CD14-positive monocyte (primary cell): ENCODE data around the gene KLF13. TPM values are rescaled to one million over a fixed set of nuclear protein-coding genes. Genes with fewer than 3 reads are reported as not detected.

Experiments used
- DNase-seq, 3 donors: peaks; one replicate each; pipeline ENCODE4 v3.0.0-alpha.2; 2011 to 2022
- H2AFZ ChIP-seq: 2 replicates; pipeline ENCODE4 v1.6.0; 2012; ENCODE audit warnings: mild to moderate bottlenecking, low read depth, low read length, inconsistent platforms; ENCODE audit not compliant: insufficient read depth, poor library complexity, severe bottlenecking
- H3K27ac ChIP-seq, 2 donors: 1 replicate in 1 of 2; 2 replicates in 1 of 2; pipeline ENCODE4 v1.5.1; 2012 to 2013; ENCODE audit warnings: low read length in 2 of 2, control low read depth in 1 of 2, inconsistent platforms in 1 of 2, low read depth in 1 of 2, mild to moderate bottlenecking in 1 of 2
- H3K27me3 ChIP-seq, 2 donors: one replicate each; pipeline versions ENCODE4 v1.6.0 to v1.6.1; 2011 to 2013; ENCODE audit warnings: low read length in 2 of 2; ENCODE audit not compliant: control insufficient read depth in 2 of 2, insufficient read depth in 2 of 2
- H3K36me3 ChIP-seq, 2 donors: replicated peaks in 1 of 2; 1 replicate in 1 of 2; 2 replicates in 1 of 2; pipeline versions ENCODE4 v1.5.1 to v1.6.1; 2012 to 2013; ENCODE audit warnings: low read length in 2 of 2, control low read depth in 1 of 2, inconsistent platforms in 1 of 2, mild to moderate bottlenecking in 1 of 2; ENCODE audit not compliant: insufficient read depth in 2 of 2, control insufficient read depth in 1 of 2
- H3K4me1 ChIP-seq, 2 donors: 1 replicate in 1 of 2; 2 replicates in 1 of 2; pipeline versions ENCODE4 v1.5.1 to v1.6.1; 2012 to 2013; ENCODE audit warnings: low read length in 2 of 2, control low read depth in 1 of 2, inconsistent platforms in 1 of 2, mild to moderate bottlenecking in 1 of 2, moderate library complexity in 1 of 2; ENCODE audit not compliant: insufficient read depth in 2 of 2, control insufficient read depth in 1 of 2
- H3K4me2 ChIP-seq: replicated peaks from 2 replicates; pipeline ENCODE3; 2012; ENCODE audit warnings: low read length, moderate library complexity, mild to moderate bottlenecking; ENCODE audit not compliant: poor library complexity, severe bottlenecking; ENCODE audit errors: extremely low read depth
- H3K4me3 ChIP-seq, 3 experiments: fragments of 200-600 bp in 1 of 3; sonication (generic) in 1 of 3; replicated peaks in 1 of 3; 1 replicate in 2 of 3; 2 replicates in 1 of 3; pipeline ENCODE4 v1.5.1; 2011 to 2013; ENCODE audit warnings: low read length in 3 of 3, mild to moderate bottlenecking in 3 of 3, control low read depth in 2 of 3, low read depth in 2 of 3, inconsistent platforms in 1 of 3, moderate library complexity in 1 of 3
- H3K79me2 ChIP-seq: 2 replicates; pipeline ENCODE4 v1.6.0; 2012; ENCODE audit warnings: mild to moderate bottlenecking, control low read depth, inconsistent platforms, low read length, moderate library complexity; ENCODE audit not compliant: insufficient read depth
- H3K9ac ChIP-seq: 2 replicates; pipeline ENCODE4 v1.6.0; 2017; ENCODE audit warnings: low read length, mild to moderate bottlenecking; ENCODE audit not compliant: insufficient read depth, poor library complexity, severe bottlenecking
- H3K9me3 ChIP-seq, 2 donors: replicated peaks in 1 of 2; 1 replicate in 1 of 2; 2 replicates in 1 of 2; pipeline versions ENCODE4 v1.5.1 to v1.6.1; 2012 to 2013; ENCODE audit warnings: low read length in 2 of 2, control low read depth in 1 of 2; ENCODE audit not compliant: control insufficient read depth in 1 of 2, insufficient read depth in 1 of 2
- H4K20me1 ChIP-seq: 2 replicates; pipeline ENCODE4 v1.6.0; 2012; ENCODE audit warnings: mild to moderate bottlenecking, low read length, control low read depth, moderate library complexity; ENCODE audit not compliant: insufficient read depth
- H3K27ac Mint-ChIP-seq, 7 donors: one replicate each; pipeline ENCODE4 v1.8.0; 2020; ENCODE audit warnings: mild to moderate bottlenecking in 7 of 7, mixed read lengths in 7 of 7, moderate library complexity in 6 of 7, inconsistent platforms in 2 of 7
- H3K27me3 Mint-ChIP-seq, 3 donors: one replicate each; pipeline ENCODE4 v1.8.0; 2021 to 2022; ENCODE audit warnings: low read depth in 3 of 3, mild to moderate bottlenecking in 3 of 3, mixed read lengths in 3 of 3, moderate library complexity in 3 of 3, inconsistent platforms in 1 of 3
- H3K36me3 Mint-ChIP-seq, 2 donors: one replicate each; pipeline ENCODE4 v1.8.0; 2020; ENCODE audit warnings: mixed read lengths in 2 of 2, inconsistent platforms in 1 of 2, mild to moderate bottlenecking in 1 of 2
- H3K4me1 Mint-ChIP-seq: one replicate; pipeline ENCODE4 v1.8.0; 2020; ENCODE audit warnings: mild to moderate bottlenecking, mixed read lengths
- H3K4me3 Mint-ChIP-seq, 2 donors: one replicate each; pipeline ENCODE4 v1.8.0; 2020; ENCODE audit warnings: mild to moderate bottlenecking in 2 of 2, mixed read lengths in 2 of 2, moderate library complexity in 1 of 2
- H3K9me3 Mint-ChIP-seq, 7 donors: one replicate each; pipeline ENCODE4 v1.8.0; 2020 to 2022; ENCODE audit warnings: mixed read lengths in 7 of 7, mild to moderate bottlenecking in 6 of 7, moderate library complexity in 6 of 7, inconsistent platforms in 2 of 7
- CTCF ChIP-seq: fragments of 200-600 bp; IDR thresholded peaks from one replicate; pipeline ENCODE4 v1.8.0; 2022; ENCODE audit warnings: antibody characterized with exemption, mild to moderate bottlenecking
- WGBS: methylation state at CpG from one replicate; pipeline ENCODE4 v1.1.5; 2013; ENCODE audit warnings: missing lambda C conversion rate; ENCODE audit not compliant: insufficient coverage; 5-methylcytosine and 5-hydroxymethylcytosine counted together
- intact Hi-C, 2 donors: fragments of 100-400 bp; cut with micrococcal nuclease; formaldehyde crosslinking; loops; one replicate each; pipeline versions ENCODE4 v1.15.0 to v1.15.1; 2023
- polyA plus RNA-seq, 3 donors: library from polyadenylated mRNA; depleted of rRNA in 1 of 3; unstranded in 2 of 3; stranded (reverse) in 1 of 3; fragments of 300-500 nt in 2 of 3; fragments of >200 nt in 1 of 3; fragmentation: Illumina TruSeq in 2 of 3; gene quantifications; 1 replicate in 2 of 3; 2 replicates in 1 of 3; pipeline ENCODE4 v1.2.3, GENCODE V29; 2012 to 2021

Gene KLF13
- polyA plus RNA-seq, 3 donors = 22.5 to 121 (median 28.0) TPM

DNA sequence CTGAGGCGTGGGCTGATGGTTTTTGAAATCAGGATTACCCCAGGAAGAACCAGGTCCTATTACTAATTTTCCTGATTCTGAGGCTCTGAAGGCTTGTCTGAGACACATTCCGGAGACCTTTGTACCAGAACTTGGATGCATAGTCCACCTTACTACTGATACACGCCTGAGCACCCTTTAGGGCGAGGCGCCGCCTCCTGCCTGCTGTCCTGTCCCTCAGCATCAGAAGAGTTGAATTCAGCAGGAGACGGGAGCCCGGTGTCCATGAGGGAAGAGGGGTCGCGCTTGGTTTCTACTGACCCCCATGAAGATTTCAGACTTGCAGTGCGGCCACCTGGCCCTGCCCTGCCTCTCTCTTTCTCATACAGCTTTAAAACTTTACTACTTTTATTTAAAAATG is 49.9 kb downstream of the KLF13 start:
- H2AFZ ChIP-seq = no peak overlapping the region
- H3K27me3 ChIP-seq = no peaks in the 10 kb centered on the region
- no peak for DNase-seq
- Mint-ChIP-seq H3K9me3 (peaks cover 0 to 5% (median 2%) of the 10 kb centered on the region in 7 donors), H3K4me1 (peaks cover 6% of the 10 kb centered on the region), H3K4me3 (no peak overlapping the region), H3K27me3 (no peaks in the 10 kb centered on the region), H3K27ac (peak overlapping the region in 1 of 7 donors; percentile 11), H3K36me3 (peaks cover 85 to 99% of the 10 kb centered on the region in 2 donors)
- H4K20me1 ChIP-seq = peaks cover 100% of the 10 kb centered on the region
- H3K36me3 ChIP-seq = peaks cover 90 to 99% of the 10 kb centered on the region in 2 donors
- H3K9ac ChIP-seq = no peak overlapping the region
- no peak overlapping the region for H3K27ac ChIP-seq
- no peaks in the 10 kb centered on the region for H3K4me1 ChIP-seq
- no peak overlapping the region for H3K4me2 ChIP-seq
- 98% methylated on average over 6 of the region's 11 CpGs for WGBS
- no peaks in the 10 kb centered on the region for H3K9me3 ChIP-seq
- no peak for TF ChIP-seq CTCF
- H3K79me2 ChIP-seq = peaks cover 79% of the 10 kb centered on the region
- no peak overlapping the region for H3K4me3 ChIP-seq
- intact Hi-C loops = no loop called here

GRCh38 chr15:31377030-31377429 is 50.4 kb downstream of the KLF13 start:
- intact Hi-C loops = no loop called here
- Mint-ChIP-seq H3K4me3 (no peak overlapping the region), H3K9me3 (peaks cover 0 to 5% (median 2%) of the 10 kb centered on the region in 7 donors), H3K36me3 (peaks cover 84 to 98% of the 10 kb centered on the region in 2 donors), H3K27ac (no peak overlapping the region), H3K4me1 (peaks cover 10% of the 10 kb centered on the region), H3K27me3 (no peaks in the 10 kb centered on the region)
- Histone ChIP-seq H3K36me3 (peaks cover 90 to 99% of the 10 kb centered on the region in 2 donors), H3K27me3 (no peaks in the 10 kb centered on the region), H4K20me1 (peaks cover 100% of the 10 kb centered on the region), H3K27ac (no peak overlapping the region), H3K4me1 (no peaks in the 10 kb centered on the region), H3K4me2 (no peak overlapping the region), H3K9me3 (no peaks in the 10 kb centered on the region), H3K79me2 (peaks cover 74% of the 10 kb centered on the region), H3K4me3 (no peak overlapping the region), H2AFZ (no peak overlapping the region), H3K9ac (no peak overlapping the region)
- DNase-seq = no peak
- TF ChIP-seq CTCF = no peak
- 97% methylated on average over 7 of the region's 9 CpGs for WGBS
